Measurements from ENCODE around the gene RUNX2. TPM values are rescaled to one million over a fixed set of nuclear protein-coding genes. Genes with fewer than 3 reads are reported as not detected.

The RUNX2 gene
- polyA plus RNA-seq, 1 of the 3 experiments (the other 2 are of a cell fraction), result 4.4 TPM

DNA sequence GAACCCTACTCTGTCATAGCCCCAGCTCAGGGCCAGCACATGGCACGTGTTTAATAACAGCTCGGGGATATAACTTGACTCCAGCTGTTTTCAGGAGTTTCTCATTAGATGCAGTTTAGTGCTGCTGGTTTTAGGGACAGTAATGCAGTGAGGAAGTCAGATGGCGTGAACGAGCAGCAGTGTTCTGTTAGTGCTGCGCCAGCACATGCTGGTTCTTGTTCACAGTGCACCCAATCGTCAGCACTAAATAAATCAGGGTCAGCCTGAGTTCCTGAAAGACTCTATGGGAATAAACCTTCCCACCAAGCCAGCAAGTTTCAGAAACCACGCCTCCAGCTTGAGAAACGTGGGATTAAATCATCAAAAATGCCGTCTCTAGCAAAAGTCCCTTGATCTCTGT is 285.5 kb downstream of the RUNX2 start:
- no peak overlapping the region for H2AFZ ChIP-seq (ENCODE audit: low read depth)
- H3K36me3 ChIP-seq (replicated peaks in 1 of 2; ENCODE audit: control insufficient read depth in 1 of 2, insufficient read depth in 2 of 2, low read length in 1 of 2), result no peaks in the 10 kb centered on the region
- no peaks in the 10 kb centered on the region for H4K20me1 ChIP-seq (ENCODE audit: insufficient read depth)
- no peaks in the 10 kb centered on the region for H3K9me3 ChIP-seq
- H3K4me2 ChIP-seq, result no peak overlapping the region
- no peak overlapping the region for H3K27ac ChIP-seq (ENCODE audit: low read depth in 2 of 2, low read length in 1 of 2)
- no peaks in the 10 kb centered on the region for H3K79me2 ChIP-seq (ENCODE audit: insufficient read depth)
- H3K4me3 ChIP-seq (ENCODE audit: low read depth in 2 of 2, low read length in 1 of 2), result no peak overlapping the region
- peaks cover 0 to 4% of the 10 kb centered on the region in 2 experiments; a peak in 3 of 4 replicates for H3K4me1 ChIP-seq (ENCODE audit: control insufficient read depth in 1 of 2, insufficient read depth in 2 of 2, low read depth in 1 of 2, low read length in 1 of 2)
- no peaks in the 10 kb centered on the region for H3K27me3 ChIP-seq (ENCODE audit: insufficient read depth)
- no peak for DNase-seq
- TF ChIP-seq FOSL2 (IDR thresholded peaks at IDR 0.05; ENCODE audit: borderline replicate concordance, low read depth) (no peak), SMC3 (IDR thresholded peaks at IDR 0.05; ENCODE audit: low read depth, low read length) (no peak), CHD2 (IDR thresholded peaks at IDR 0.05; ENCODE audit: low read length, partially characterized antibody) (no peak), TCF12 (IDR thresholded peaks at IDR 0.05) (no peak), PBX3 (IDR thresholded peaks at IDR 0.05) (no peak), TAF1 (IDR thresholded peaks at IDR 0.05; ENCODE audit: borderline replicate concordance, low read depth, low read length) (no peak), MAX (IDR thresholded peaks at IDR 0.05; ENCODE audit: low read depth) (peak; percentile 53; the same call in 1 of the 2 replicates)
- TF ChIP-seq, protein P1, sequence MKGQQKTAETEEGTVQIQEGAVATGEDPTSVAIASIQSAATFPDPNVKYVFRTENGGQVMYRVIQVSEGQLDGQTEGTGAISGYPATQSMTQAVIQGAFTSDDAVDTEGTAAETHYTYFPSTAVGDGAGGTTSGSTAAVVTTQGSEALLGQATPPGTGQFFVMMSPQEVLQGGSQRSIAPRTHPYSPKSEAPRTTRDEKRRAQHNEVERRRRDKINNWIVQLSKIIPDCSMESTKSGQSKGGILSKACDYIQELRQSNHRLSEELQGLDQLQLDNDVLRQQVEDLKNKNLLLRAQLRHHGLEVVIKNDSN (IDR thresholded peaks at IDR 0.05; ENCODE audit: borderline replicate concordance, low read depth), result no peak
- 44% methylated on average over 9 of the region's 9 CpGs for WGBS (ENCODE audit: low lambda C conversion rate)
- H3K9me2 ChIP-seq, result no peaks in the 10 kb centered on the region
- H3K9ac ChIP-seq, result no peak overlapping the region
- ChIA-PET POLR2A (no interaction called here), CTCF (no interaction called here)
- H3F3A ChIP-seq (replicated peaks; ENCODE audit: insufficient read depth), result peaks cover 3% of the 10 kb centered on the region

GRCh38 chr6:45614488-45615285 is 286.6 kb downstream of the RUNX2 start:
- H3K4me3 ChIP-seq (ENCODE audit: low read depth in 2 of 2, low read length in 1 of 2), result no peak overlapping the region
- H3K79me2 ChIP-seq (ENCODE audit: insufficient read depth), result no peaks in the 10 kb centered on the region
- no peaks in the 10 kb centered on the region for H4K20me1 ChIP-seq (ENCODE audit: insufficient read depth)
- ChIA-PET POLR2A (no interaction called here), CTCF (no interaction called here)
- DNase-seq, result no peak
- 57% methylated on average over 4 of the region's 4 CpGs for WGBS (ENCODE audit: low lambda C conversion rate)
- no peaks in the 10 kb centered on the region for H3K36me3 ChIP-seq (replicated peaks in 1 of 2; ENCODE audit: control insufficient read depth in 1 of 2, insufficient read depth in 2 of 2, low read length in 1 of 2)
- no peaks in the 10 kb centered on the region for H3K9me2 ChIP-seq
- H3K4me2 ChIP-seq, result no peak overlapping the region
- H3K4me1 ChIP-seq (ENCODE audit: control insufficient read depth in 1 of 2, insufficient read depth in 2 of 2, low read depth in 1 of 2, low read length in 1 of 2), result no peaks in the 10 kb centered on the region
- no peaks in the 10 kb centered on the region for H3K9me3 ChIP-seq
- no peak overlapping the region for H2AFZ ChIP-seq (ENCODE audit: low read depth)
- TF ChIP-seq YY1 (IDR thresholded peaks at IDR 0.05; ENCODE audit: low read depth) (no peak), TCF12 (IDR thresholded peaks at IDR 0.05) (no peak), TAF1 (IDR thresholded peaks at IDR 0.05; ENCODE audit: borderline replicate concordance, low read depth, low read length) (no peak), RCOR1 (IDR thresholded peaks at IDR 0.05; ENCODE audit: low read length) (no peak), RXRA (IDR thresholded peaks at IDR 0.05; ENCODE audit: borderline replicate concordance, low read depth) (no peak), NFIC (IDR thresholded peaks at IDR 0.05; ENCODE audit: borderline replicate concordance) (no peak), MEF2A (IDR thresholded peaks at IDR 0.05; ENCODE audit: borderline replicate concordance, low read depth) (no peak), EZH2phosphoT487 (IDR thresholded peaks at IDR 0.05; ENCODE audit: borderline replicate concordance, low read depth) (no peak), POLR2AphosphoS5 (IDR thresholded peaks at IDR 0.05; ENCODE audit: low read depth, low read length) (no peak)
- TF ChIP-seq, protein P1 (IDR thresholded peaks at IDR 0.05; ENCODE audit: borderline replicate concordance, low read depth), result no peak
- TF ChIP-seq, protein P2, sequence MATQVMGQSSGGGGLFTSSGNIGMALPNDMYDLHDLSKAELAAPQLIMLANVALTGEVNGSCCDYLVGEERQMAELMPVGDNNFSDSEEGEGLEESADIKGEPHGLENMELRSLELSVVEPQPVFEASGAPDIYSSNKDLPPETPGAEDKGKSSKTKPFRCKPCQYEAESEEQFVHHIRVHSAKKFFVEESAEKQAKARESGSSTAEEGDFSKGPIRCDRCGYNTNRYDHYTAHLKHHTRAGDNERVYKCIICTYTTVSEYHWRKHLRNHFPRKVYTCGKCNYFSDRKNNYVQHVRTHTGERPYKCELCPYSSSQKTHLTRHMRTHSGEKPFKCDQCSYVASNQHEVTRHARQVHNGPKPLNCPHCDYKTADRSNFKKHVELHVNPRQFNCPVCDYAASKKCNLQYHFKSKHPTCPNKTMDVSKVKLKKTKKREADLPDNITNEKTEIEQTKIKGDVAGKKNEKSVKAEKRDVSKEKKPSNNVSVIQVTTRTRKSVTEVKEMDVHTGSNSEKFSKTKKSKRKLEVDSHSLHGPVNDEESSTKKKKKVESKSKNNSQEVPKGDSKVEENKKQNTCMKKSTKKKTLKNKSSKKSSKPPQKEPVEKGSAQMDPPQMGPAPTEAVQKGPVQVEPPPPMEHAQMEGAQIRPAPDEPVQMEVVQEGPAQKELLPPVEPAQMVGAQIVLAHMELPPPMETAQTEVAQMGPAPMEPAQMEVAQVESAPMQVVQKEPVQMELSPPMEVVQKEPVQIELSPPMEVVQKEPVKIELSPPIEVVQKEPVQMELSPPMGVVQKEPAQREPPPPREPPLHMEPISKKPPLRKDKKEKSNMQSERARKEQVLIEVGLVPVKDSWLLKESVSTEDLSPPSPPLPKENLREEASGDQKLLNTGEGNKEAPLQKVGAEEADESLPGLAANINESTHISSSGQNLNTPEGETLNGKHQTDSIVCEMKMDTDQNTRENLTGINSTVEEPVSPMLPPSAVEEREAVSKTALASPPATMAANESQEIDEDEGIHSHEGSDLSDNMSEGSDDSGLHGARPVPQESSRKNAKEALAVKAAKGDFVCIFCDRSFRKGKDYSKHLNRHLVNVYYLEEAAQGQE (IDR thresholded peaks at IDR 0.05; ENCODE audit: low read depth, low read length), result no peak
- no peaks in the 10 kb centered on the region for H3K27me3 ChIP-seq (ENCODE audit: insufficient read depth)
- H3K9ac ChIP-seq, result no peak overlapping the region
- H3F3A ChIP-seq (replicated peaks; ENCODE audit: insufficient read depth), result no peaks in the 10 kb centered on the region
- H3K27ac ChIP-seq (ENCODE audit: low read depth in 2 of 2, low read length in 1 of 2), result no peak overlapping the region
